ENCODE measurements around the gene SCGB1C1.

GRCh38 chr11:221539-221938, 28.7 kb downstream of the SCGB1C1 start:
- TF ChIP-seq CTCF (conservative IDR thresholded peaks at IDR 0.05; ENCODE audit: low read length) (no peak), EZH2phosphoT487 (IDR thresholded peaks at IDR 0.05; ENCODE audit: borderline replicate concordance) (no peak)

Data from Loucy (cell line).